Hindlimb muscle (tissue), 1 donor: Measurements from ENCODE around the gene CADM1. TPM values are rescaled to one million over a fixed set of nuclear protein-coding genes. Genes with fewer than 3 reads are reported as not detected.

ENCODE experiments used
- DNase-seq: peaks from one replicate; pipeline ENCODE4 v3.0.0-alpha.2; 2013
- polyA plus RNA-seq: library from polyadenylated mRNA; unstranded; fragments of 120-200 nt; gene quantifications from one replicate; pipeline ENCODE4 v1.2.1, GENCODE V29; 2013; ENCODE audit not compliant: insufficient read length

CADM1 gene
- 23.1 TPM for polyA plus RNA-seq

GRCh38 chr11:115504276-115505158, at the start of gene CADM1:
Gene CADM1 (minus strand): TSS chr11:115504415.
- DNase-seq = peak; percentile 94

- DNase-seq = no peak
Measured at GRCh38 chr11:115552773-115553438, 48.7 kb upstream of the CADM1 start.

GRCh38 chr11:115552151-115552772, 48.0 kb upstream of the CADM1 start:
- no peak for DNase-seq

GRCh38 chr11:115550291-115551059, 46.3 kb upstream of the CADM1 start:
- DNase-seq = no peak

GRCh38 chr11:115548878-115549528, 44.8 kb upstream of the CADM1 start:
- no peak for DNase-seq

- peak; percentile 21 for DNase-seq
Measured at GRCh38 chr11:115545581-115546210, 41.5 kb upstream of the CADM1 start.

- no peak for DNase-seq
Measured at GRCh38 chr11:115544422-115544948, 40.3 kb upstream of the CADM1 start.

GRCh38 chr11:115541518-115541917, 37.3 kb upstream of the CADM1 start:
- no peak for DNase-seq

GRCh38 chr11:115539844-115540243, 35.6 kb upstream of the CADM1 start:
- DNase-seq = no peak

- DNase-seq = no peak
Measured at GRCh38 chr11:115535781-115536180, 31.6 kb upstream of the CADM1 start.

- no peak for DNase-seq
Measured at GRCh38 chr11:115530752-115531151, 26.5 kb upstream of the CADM1 start.

- no peak for DNase-seq
Measured at GRCh38 chr11:115528225-115528624, 24.0 kb upstream of the CADM1 start.

- no peak for DNase-seq
Measured at GRCh38 chr11:115527534-115528125, 23.4 kb upstream of the CADM1 start.

GRCh38 chr11:115525531-115526006, 21.4 kb upstream of the CADM1 start:
- DNase-seq = no peak

- no peak for DNase-seq
Measured at GRCh38 chr11:115524572-115524971, 20.4 kb upstream of the CADM1 start.

- DNase-seq = no peak
Measured at GRCh38 chr11:115523727-115524399, 19.6 kb upstream of the CADM1 start.

- no peak for DNase-seq
Measured at GRCh38 chr11:115522302-115522701, 18.1 kb upstream of the CADM1 start.

GRCh38 chr11:115521825-115522224, 17.6 kb upstream of the CADM1 start:
- no peak for DNase-seq

GRCh38 chr11:115518983-115519628, 14.9 kb upstream of the CADM1 start:
- DNase-seq = no peak
